ENCODE data around the gene ATP6V1G1.

ATP6V1G1 gene

GRCh38 chr9:114612272-114612923 is 24.8 kb downstream of the ATP6V1G1 start:
- no peak for DNase-seq (ENCODE audit: low read depth)

GRCh38 chr9:114613087-114613486 is 25.5 kb downstream of the ATP6V1G1 start:
- no peak for DNase-seq (ENCODE audit: low read depth)

- DNase-seq (ENCODE audit: low read depth) = no peak
Measured at GRCh38 chr9:114613919-114614318, 26.4 kb downstream of the ATP6V1G1 start.

GRCh38 chr9:114614373-114614772 is 26.8 kb downstream of the ATP6V1G1 start:
- no peak for DNase-seq (ENCODE audit: low read depth)

- no peak for DNase-seq (ENCODE audit: low read depth)
Measured at GRCh38 chr9:114616684-114617520, 29.3 kb downstream of the ATP6V1G1 start.

- DNase-seq (ENCODE audit: low read depth) = no peak
Measured at GRCh38 chr9:114619191-114619761, 31.7 kb downstream of the ATP6V1G1 start.

GRCh38 chr9:114621561-114621960 is 34.0 kb downstream of the ATP6V1G1 start:
- DNase-seq (ENCODE audit: low read depth) = no peak

- peak; percentile 51 for DNase-seq (ENCODE audit: low read depth)
Measured at GRCh38 chr9:114621975-114622609, 34.5 kb downstream of the ATP6V1G1 start.

- DNase-seq (ENCODE audit: low read depth) = no peak
Measured at GRCh38 chr9:114624677-114625076, 37.1 kb downstream of the ATP6V1G1 start.

- DNase-seq (ENCODE audit: low read depth) = no peak
Measured at GRCh38 chr9:114626415-114627020, 38.9 kb downstream of the ATP6V1G1 start.

GRCh38 chr9:114627553-114627952 is 40.0 kb downstream of the ATP6V1G1 start:
- no peak for DNase-seq (ENCODE audit: low read depth)

GRCh38 chr9:114629563-114630090 is 42.1 kb downstream of the ATP6V1G1 start:
- DNase-seq (ENCODE audit: low read depth) = no peak

GRCh38 chr9:114631166-114631565 is 43.6 kb downstream of the ATP6V1G1 start:
- DNase-seq (ENCODE audit: low read depth) = no peak

GRCh38 chr9:114633438-114634089 is 46.0 kb downstream of the ATP6V1G1 start:
- DNase-seq (ENCODE audit: low read depth) = no peak

GRCh38 chr9:114634387-114634786 is 46.8 kb downstream of the ATP6V1G1 start:
- DNase-seq (ENCODE audit: low read depth) = no peak

- DNase-seq (ENCODE audit: low read depth) = no peak
Measured at GRCh38 chr9:114638404-114638803, 50.8 kb downstream of the ATP6V1G1 start.

GRCh38 chr9:114641967-114642366 is 54.4 kb downstream of the ATP6V1G1 start:
- no peak for DNase-seq (ENCODE audit: low read depth)

GRCh38 chr9:114643001-114643400 is 55.4 kb downstream of the ATP6V1G1 start:
- DNase-seq (ENCODE audit: low read depth) = no peak

- no peak for DNase-seq (ENCODE audit: low read depth)
Measured at GRCh38 chr9:114643896-114644295, 56.3 kb downstream of the ATP6V1G1 start.

Data from iris pigment epithelial cell (primary cell).